Activated CD4-positive, alpha-beta T cell treated with anti-CD3 and anti-CD28 coated beads, Interleukin-2, amount 50 U/mL, for 24 hours (primary cell): ENCODE measurements around the gene HS3ST5.
"Not testable (repeated sequence)": the region's sequence is repeated elsewhere in the genome, so short reads cannot be mapped to it uniquely, and the experiment has no call there.

Experiments
- DNase-seq, 2 donors: peaks; one replicate each; pipeline ENCODE4 v3.0.0-alpha.2; 2020; ENCODE audit warnings: low read depth in 1 of 2, low spot score in 1 of 2

Gene HS3ST5

GRCh38 chr6:114158411-114158810 is 184.4 kb downstream of the HS3ST5 start:
- no peak for DNase-seq

GRCh38 chr6:114157848-114158247 is 185.0 kb downstream of the HS3ST5 start:
- no peak for DNase-seq

- DNase-seq = no peak
Observed at GRCh38 chr6:114155763-114156162, 187.1 kb downstream of the HS3ST5 start.

GRCh38 chr6:114154812-114155211 is 188.0 kb downstream of the HS3ST5 start:
- DNase-seq = no peak

- DNase-seq = no peak
Observed at GRCh38 chr6:114153448-114153847, 189.4 kb downstream of the HS3ST5 start.

- DNase-seq = no peak
Observed at GRCh38 chr6:114151064-114151690, 191.6 kb downstream of the HS3ST5 start.

- DNase-seq = not testable (repeated sequence)
Observed at GRCh38 chr6:114149182-114149581, 193.6 kb downstream of the HS3ST5 start.

GRCh38 chr6:114144887-114145851 is 197.7 kb downstream of the HS3ST5 start:
- no peak for DNase-seq

- DNase-seq = no peak
Observed at GRCh38 chr6:114142258-114142657, 200.6 kb downstream of the HS3ST5 start.

GRCh38 chr6:114140416-114140815 is 202.4 kb downstream of the HS3ST5 start:
- no peak for DNase-seq

GRCh38 chr6:114138577-114139248 is 204.1 kb downstream of the HS3ST5 start:
- no peak for DNase-seq

- DNase-seq = no peak
Observed at GRCh38 chr6:114135363-114135971, 207.4 kb downstream of the HS3ST5 start.

- no peak for DNase-seq
Observed at GRCh38 chr6:114133816-114134215, 209.0 kb downstream of the HS3ST5 start.

GRCh38 chr6:114131945-114132344 is 210.9 kb downstream of the HS3ST5 start:
- DNase-seq = no peak

GRCh38 chr6:114125576-114125975 is 217.2 kb downstream of the HS3ST5 start:
- no peak for DNase-seq

- DNase-seq = no peak
Observed at GRCh38 chr6:114121913-114122662, 220.7 kb downstream of the HS3ST5 start.

- no peak for DNase-seq
Observed at GRCh38 chr6:114119056-114119455, 223.8 kb downstream of the HS3ST5 start.

- DNase-seq = no peak
Observed at GRCh38 chr6:114115652-114116051, 227.2 kb downstream of the HS3ST5 start.

GRCh38 chr6:114108119-114109002 is 234.5 kb downstream of the HS3ST5 start:
- peak in 1 of 2 donors; percentile 2 for DNase-seq

GRCh38 chr6:114106020-114106419 is 236.8 kb downstream of the HS3ST5 start:
- DNase-seq = no peak
